IMR-90 (cell line): ENCODE data around the gene GPX3. TPM values are rescaled to one million over a fixed set of nuclear protein-coding genes. Genes with fewer than 3 reads are reported as not detected.

ENCODE experiments used
- ATAC-seq: fragments of 200-7000 bp; cut with Tn5 transposase; 2 replicates; pipeline ENCODE4 v1.9.1; 2020; ENCODE audit warnings: low read depth, mild to moderate bottlenecking, moderate library complexity
- BruUV-seq: library from RNA; stranded (reverse); fragments of 400-500 nt; replicated peaks from 2 replicates; lab custom pipeline; 2021; lab: Mats Ljungman, UMichigan
- CTCF ChIA-PET: fragments of 300-600 bp; formaldehyde crosslinking; extraction: SDS; loops from one replicate; lab custom pipeline; 2021; ENCODE audit warnings: antibody characterized with exemption; lab: Yijun Ruan, JAX
- POLR2A ChIA-PET: fragments of 300-600 bp; sonication (Branson Sonifier 250); formaldehyde crosslinking; loops from one replicate; lab custom pipeline; 2022; ENCODE audit warnings: antibody characterized with exemption; ENCODE audit not compliant: unreplicated experiment; lab: Charles Lee
- DNase-seq: peaks from one replicate; pipeline ENCODE4 v3.0.0; 2013
- H2AFZ ChIP-seq: replicated peaks from 2 replicates; pipeline ENCODE3; 2013; ENCODE audit warnings: low read length, mild to moderate bottlenecking; ENCODE audit not compliant: poor library complexity
- H2AK5ac ChIP-seq: 2 replicates; pipeline ENCODE4 v1.6.1; 2013; ENCODE audit warnings: low read depth, low read length, inconsistent platforms
- H2AK9ac ChIP-seq: replicated peaks from 2 replicates; pipeline ENCODE3; 2013; ENCODE audit warnings: mild to moderate bottlenecking, low read depth, low read length, moderate library complexity; ENCODE audit not compliant: poor library complexity
- H2BK120ac ChIP-seq: 2 replicates; pipeline ENCODE4 v1.6.1; 2013; ENCODE audit warnings: low read depth, low read length, inconsistent platforms
- H2BK15ac ChIP-seq: 3 replicates; pipeline ENCODE4 v1.6.1; 2013; ENCODE audit warnings: low read depth, low read length, inconsistent platforms
- H2BK20ac ChIP-seq: 2 replicates; pipeline ENCODE4 v1.6.1; 2013; ENCODE audit warnings: low read depth, mild to moderate bottlenecking, inconsistent platforms, low read length, moderate library complexity
- H2BK5ac ChIP-seq: 2 replicates; pipeline ENCODE4 v1.6.1; 2013; ENCODE audit warnings: mild to moderate bottlenecking, low read depth, low read length, inconsistent platforms; ENCODE audit not compliant: poor library complexity, severe bottlenecking
- H3K14ac ChIP-seq: replicated peaks from 2 replicates; pipeline ENCODE4 v1.6.1; 2013; ENCODE audit warnings: low read depth, low read length, inconsistent platforms
- H3K18ac ChIP-seq: 2 replicates; pipeline ENCODE4 v1.6.1; 2013; ENCODE audit warnings: low read depth, low read length, control low read depth
- H3K23ac ChIP-seq: 2 replicates; pipeline ENCODE4 v1.6.1; 2013; ENCODE audit warnings: low read depth, low read length, inconsistent platforms
- H3K27ac ChIP-seq: 2 replicates; pipeline ENCODE4 v1.5.1; 2013; ENCODE audit warnings: mild to moderate bottlenecking, control low read depth, low read length; ENCODE audit not compliant: insufficient read depth
- H3K27me3 ChIP-seq: 2 replicates; pipeline ENCODE4 v1.6.1; 2013; ENCODE audit warnings: low read length; ENCODE audit not compliant: control insufficient read depth, insufficient read depth
- H3K36me3 ChIP-seq: 2 replicates; pipeline ENCODE4 v1.6.1; 2013; ENCODE audit warnings: low read length, mixed read lengths; ENCODE audit not compliant: control insufficient read depth, insufficient read depth
- H3K4ac ChIP-seq: 2 replicates; pipeline ENCODE4 v1.6.1; 2013; ENCODE audit warnings: low read depth, low read length, inconsistent platforms
- H3K4me1 ChIP-seq: 2 replicates; pipeline ENCODE4 v1.6.1; 2013; ENCODE audit warnings: low read length, mixed read lengths; ENCODE audit not compliant: control insufficient read depth, insufficient read depth
- H3K4me2 ChIP-seq: 2 replicates; pipeline ENCODE4 v1.6.1; 2013; ENCODE audit warnings: low read depth, mild to moderate bottlenecking, control low read depth, low read length, moderate library complexity
- H3K4me3 ChIP-seq: 2 replicates; pipeline ENCODE4 v1.5.1; 2013; ENCODE audit warnings: low read depth, mild to moderate bottlenecking, control low read depth, low read length, moderate library complexity; ENCODE audit not compliant: insufficient read depth
- H3K56ac ChIP-seq: 2 replicates; pipeline ENCODE4 v1.6.1; 2013; ENCODE audit warnings: low read length, inconsistent platforms; ENCODE audit not compliant: insufficient read depth; ENCODE audit errors: extremely low read depth
- H3K79me1 ChIP-seq, 2 experiments: 2 replicates each; pipeline ENCODE4 v1.6.1; 2013; ENCODE audit warnings: low read length in 2 of 2, inconsistent platforms in 1 of 2, low read depth in 1 of 2
- H3K9ac ChIP-seq: 2 replicates; pipeline ENCODE4 v1.6.1; 2013; ENCODE audit warnings: low read depth, low read length, control low read depth
- H3K9me1 ChIP-seq: 2 replicates; pipeline ENCODE4 v1.6.1; 2013; ENCODE audit warnings: low read length, inconsistent platforms; ENCODE audit not compliant: insufficient read depth
- H3K9me3 ChIP-seq: 2 replicates; pipeline ENCODE4 v1.6.1; 2013; ENCODE audit warnings: low read length; ENCODE audit not compliant: control insufficient read depth, insufficient read depth
- H4K20me1 ChIP-seq: 2 replicates; pipeline ENCODE4 v1.6.1; 2013; ENCODE audit warnings: low read length, inconsistent platforms; ENCODE audit not compliant: insufficient read depth
- H4K5ac ChIP-seq: 2 replicates; pipeline ENCODE4 v1.6.1; 2013; ENCODE audit warnings: mild to moderate bottlenecking, low read depth, low read length, control low read depth
- H4K8ac ChIP-seq, 2 experiments: 2 replicates each; pipeline ENCODE4 v1.6.1; 2013; ENCODE audit warnings: low read depth in 2 of 2, low read length in 2 of 2, control low read depth in 1 of 2, inconsistent platforms in 1 of 2
- H4K91ac ChIP-seq: 2 replicates; pipeline ENCODE4 v1.6.1; 2013; ENCODE audit warnings: low read depth, low read length, inconsistent platforms; ENCODE audit not compliant: insufficient read depth
- BHLHE40 ChIP-seq: fragments of 150-350 bp; IDR thresholded peaks from 2 replicates; pipeline ENCODE4 v1.6.1; 2016; ENCODE audit warnings: mild to moderate bottlenecking, low read depth, low read length
- CEBPB ChIP-seq: IDR thresholded peaks from 2 replicates; pipeline ENCODE4 v1.6.1; 2012; ENCODE audit warnings: low read depth, low read length, improper control_type of control experiment
- CHD1 ChIP-seq: IDR thresholded peaks from 2 replicates; pipeline ENCODE4 v1.6.1; 2012; ENCODE audit warnings: low read depth, low read length, improper control_type of control experiment
- MAFK ChIP-seq: IDR thresholded peaks from 2 replicates; pipeline ENCODE4 v1.6.1; 2012; ENCODE audit warnings: low read depth, low read length, improper control_type of control experiment
- MAZ ChIP-seq: IDR thresholded peaks from 2 replicates; pipeline ENCODE4 v1.6.1; 2012; ENCODE audit warnings: low read depth, mild to moderate bottlenecking, low read length, improper control_type of control experiment, moderate library complexity, borderline replicate concordance
- MXI1 ChIP-seq: IDR thresholded peaks from 2 replicates; pipeline ENCODE4 v1.6.1; 2012; ENCODE audit warnings: low read depth, mild to moderate bottlenecking, low read length, moderate library complexity, borderline replicate concordance
- NFE2L2 ChIP-seq: fragments of 150-350 bp; IDR thresholded peaks from 2 replicates; pipeline ENCODE4 v1.6.1; 2016; ENCODE audit warnings: low read depth, mild to moderate bottlenecking, low read length
- POLR2A ChIP-seq: IDR thresholded peaks from 2 replicates; pipeline ENCODE4 v1.6.1; 2012; ENCODE audit warnings: mild to moderate bottlenecking, low read depth, low read length
- RAD21 ChIP-seq: IDR thresholded peaks from 2 replicates; pipeline ENCODE4 v1.6.1; 2012; ENCODE audit warnings: low read length, improper control_type of control experiment
- RFX5 ChIP-seq: IDR thresholded peaks from 2 replicates; pipeline ENCODE4 v1.8.0; 2012; ENCODE audit warnings: low read depth, mild to moderate bottlenecking, low read length, moderate library complexity
- SMC3 ChIP-seq: fragments of 150-350 bp; IDR thresholded peaks from 2 replicates; pipeline ENCODE4 v1.6.1; 2016; ENCODE audit warnings: low read depth, mild to moderate bottlenecking, antibody characterized with exemption, low read length, moderate library complexity
- USF2 ChIP-seq: fragments of 150-350 bp; IDR thresholded peaks from 2 replicates; pipeline ENCODE4 v1.6.1; 2017; ENCODE audit warnings: mild to moderate bottlenecking, antibody characterized with exemption, low read length, low read depth
- WGBS, 2 experiments: methylation state at CpG; one replicate each; pipeline versions ENCODE4 v1.1.5 to v1.1.7; 2013; ENCODE audit warnings: missing lambda C conversion rate in 2 of 2; ENCODE audit not compliant: insufficient read length in 1 of 2; ENCODE audit errors: extremely low coverage in 2 of 2; 5-methylcytosine and 5-hydroxymethylcytosine counted together
- dilution Hi-C: fragments of 300-500 bp; cut with HindIII; formaldehyde crosslinking; loops from one replicate; pipeline ENCODE4 v1.14.3; 2018; ENCODE audit warnings: low sequenced_read_pairs; ENCODE audit not compliant: unreplicated experiment
- in situ Hi-C: fragments of 300-500 bp; cut with MboI; formaldehyde crosslinking; loops from 3 replicates; pipeline ENCODE4 v1.14.3; 2019; ENCODE audit warnings: low sequenced_read_pairs, inconsistent platforms, mixed read lengths
- intact Hi-C: fragments of 100-400 bp; cut with micrococcal nuclease; formaldehyde crosslinking; loops from 2 replicates; pipeline ENCODE4 v1.10.0; 2022
- polyA plus RNA-seq, 3 experiments: library from polyadenylated mRNA; depleted of rRNA; stranded (reverse); fragments of >200 nt; gene quantifications; 2 replicates each; pipeline ENCODE4 v1.2.3, GENCODE V29; 2012; ENCODE audit warnings: low replicate concordance in 1 of 3
- total RNA-seq: library from RNA; depleted of rRNA; stranded (reverse); fragments of >200 nt; gene quantifications from 2 replicates; pipeline ENCODE4 v1.2.3, GENCODE V29; 2012
- TF ChIP-seq, protein P1 (sequence below): conservative IDR thresholded peaks from 2 replicates; pipeline ENCODE4 v1.5.1; 2012; ENCODE audit warnings: mild to moderate bottlenecking, low read depth, low read length, improper control_type of control experiment
- TF ChIP-seq, protein P2 (sequence below): fragments of 150-350 bp; IDR thresholded peaks from 2 replicates; pipeline ENCODE4 v1.6.1; 2016; ENCODE audit warnings: low read depth, mild to moderate bottlenecking, low read length, moderate library complexity, borderline replicate concordance

Gene GPX3
- total and polyA plus RNA-seq, 2 of the 4 experiments (the other 2 are of a cell fraction), result 0.36 to 1.0 TPM

DNA sequence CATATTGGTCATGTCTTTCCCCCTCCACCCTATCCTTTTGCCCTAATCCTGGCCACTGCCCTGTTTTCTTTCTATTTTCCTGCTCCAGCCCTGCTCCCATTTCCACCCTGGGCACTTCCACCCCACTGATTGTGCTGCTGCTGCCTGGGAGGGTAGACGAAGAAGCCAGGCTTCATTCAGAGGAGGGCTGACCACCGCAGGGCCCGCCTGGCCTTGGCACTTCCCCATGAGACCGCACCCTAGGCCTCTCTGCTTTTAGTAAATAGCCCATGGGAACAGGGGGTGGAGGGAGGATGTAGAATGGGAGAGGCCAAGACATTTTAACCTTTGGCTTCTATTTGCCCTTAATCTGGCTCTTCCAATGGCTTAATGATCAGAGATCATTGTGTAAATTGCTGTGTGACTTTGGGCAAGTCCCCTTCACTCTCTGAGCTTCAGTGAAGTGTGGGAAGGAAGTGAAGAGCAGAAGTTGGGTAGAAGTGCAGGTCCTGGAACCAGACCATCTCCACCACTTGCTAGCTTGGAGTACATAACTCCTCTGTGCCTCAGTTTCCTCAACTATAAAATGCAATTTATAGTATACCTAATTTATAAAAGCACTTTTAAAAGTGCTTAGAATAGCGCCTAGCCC, 13.6 kb upstream of the GPX3 start:
- POLR2A ChIA-PET, result interaction anchor here (1.4 kb wide), 1 partner anchor 151 kb away, joined by 5 read pairs; the partner anchor contains the start of gene ANXA6
- H3K14ac ChIP-seq, result 0 out of 2 replicates have a peak overlapping the region, but pooled peaks have one; percentile 24
- ATAC-seq (no peak), DNase-seq (no peak)
- H3K79me1 ChIP-seq, result no peaks in the 10 kb centered on the region
- in situ Hi-C loops (no loop called here), intact Hi-C loops (no loop called here), dilution Hi-C loops (no loop called here)
- peak overlapping the region; percentile 33; the same call in 1 of the 2 replicates for H3K4me2 ChIP-seq
- H2BK120ac ChIP-seq, result peak overlapping the region; percentile 58; the same call in 1 of the 2 replicates
- peak overlapping the region; percentile 29; the same call in 1 of the 2 replicates for H3K23ac ChIP-seq
- peak overlapping the region; percentile 77 for H3K18ac ChIP-seq
- peak overlapping the region; percentile 28 for H2AFZ ChIP-seq
- no peak overlapping the region for H3K56ac ChIP-seq
- BruUV-seq, result no TSS peak
- no peaks in the 10 kb centered on the region for H4K20me1 ChIP-seq
- peaks cover 4% of the 10 kb centered on the region; the same call in 1 of the 2 replicates for H3K27me3 ChIP-seq
- no peaks in the 10 kb centered on the region for H3K9me3 ChIP-seq
- H3K4me3 ChIP-seq, result no peak overlapping the region
- H4K8ac ChIP-seq, result peak overlapping the region in 1 of 2 experiments; percentile 73; a peak in 1 of 4 replicates
- peak overlapping the region; percentile 47; the same call in 1 of the 2 replicates for H3K4ac ChIP-seq
- CTCF ChIA-PET, result interaction anchor here (0.8 to 1.0 kb wide), 2 partner anchors 14 to 158 kb away, joined by 3 read pairs; partner anchors contain the start of gene GPX3
- H3K4me1 ChIP-seq, result peaks cover 12% of the 10 kb centered on the region; the same call in 1 of the 2 replicates
- no peak overlapping the region; the same call in 1 of the 2 replicates for H2BK20ac ChIP-seq
- peak overlapping the region; percentile 76; the same call in 1 of the 2 replicates for H3K27ac ChIP-seq
- peaks cover 7% of the 10 kb centered on the region; the same call in 1 of the 2 replicates for H3K9me1 ChIP-seq
- TF ChIP-seq MAFK (no peak), BHLHE40 (no peak), RFX5 (no peak), MXI1 (no peak), USF2 (no peak), RAD21 (no peak), SMC3 (no peak), POLR2A (no peak), NFE2L2 (no peak), MAZ (no peak), CEBPB (no peak), CHD1 (no peak)
- TF ChIP-seq, protein P1, sequence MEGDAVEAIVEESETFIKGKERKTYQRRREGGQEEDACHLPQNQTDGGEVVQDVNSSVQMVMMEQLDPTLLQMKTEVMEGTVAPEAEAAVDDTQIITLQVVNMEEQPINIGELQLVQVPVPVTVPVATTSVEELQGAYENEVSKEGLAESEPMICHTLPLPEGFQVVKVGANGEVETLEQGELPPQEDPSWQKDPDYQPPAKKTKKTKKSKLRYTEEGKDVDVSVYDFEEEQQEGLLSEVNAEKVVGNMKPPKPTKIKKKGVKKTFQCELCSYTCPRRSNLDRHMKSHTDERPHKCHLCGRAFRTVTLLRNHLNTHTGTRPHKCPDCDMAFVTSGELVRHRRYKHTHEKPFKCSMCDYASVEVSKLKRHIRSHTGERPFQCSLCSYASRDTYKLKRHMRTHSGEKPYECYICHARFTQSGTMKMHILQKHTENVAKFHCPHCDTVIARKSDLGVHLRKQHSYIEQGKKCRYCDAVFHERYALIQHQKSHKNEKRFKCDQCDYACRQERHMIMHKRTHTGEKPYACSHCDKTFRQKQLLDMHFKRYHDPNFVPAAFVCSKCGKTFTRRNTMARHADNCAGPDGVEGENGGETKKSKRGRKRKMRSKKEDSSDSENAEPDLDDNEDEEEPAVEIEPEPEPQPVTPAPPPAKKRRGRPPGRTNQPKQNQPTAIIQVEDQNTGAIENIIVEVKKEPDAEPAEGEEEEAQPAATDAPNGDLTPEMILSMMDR, result no peak
- TF ChIP-seq, protein P2, sequence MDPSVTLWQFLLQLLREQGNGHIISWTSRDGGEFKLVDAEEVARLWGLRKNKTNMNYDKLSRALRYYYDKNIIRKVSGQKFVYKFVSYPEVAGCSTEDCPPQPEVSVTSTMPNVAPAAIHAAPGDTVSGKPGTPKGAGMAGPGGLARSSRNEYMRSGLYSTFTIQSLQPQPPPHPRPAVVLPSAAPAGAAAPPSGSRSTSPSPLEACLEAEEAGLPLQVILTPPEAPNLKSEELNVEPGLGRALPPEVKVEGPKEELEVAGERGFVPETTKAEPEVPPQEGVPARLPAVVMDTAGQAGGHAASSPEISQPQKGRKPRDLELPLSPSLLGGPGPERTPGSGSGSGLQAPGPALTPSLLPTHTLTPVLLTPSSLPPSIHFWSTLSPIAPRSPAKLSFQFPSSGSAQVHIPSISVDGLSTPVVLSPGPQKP, result no peak
- H2AK9ac ChIP-seq, result peak overlapping the region; percentile 11
- H2AK5ac ChIP-seq, result peak overlapping the region; percentile 47; the same call in 1 of the 2 replicates
- no peak overlapping the region for H2BK5ac ChIP-seq
- H3K9ac ChIP-seq, result no peak overlapping the region
- peak overlapping the region; percentile 48; the same call in 2 of the 3 replicates for H2BK15ac ChIP-seq
- H4K91ac ChIP-seq, result peak overlapping the region; percentile 31; the same call in 1 of the 2 replicates
- H4K5ac ChIP-seq, result peak overlapping the region; percentile 62; the same call in 1 of the 2 replicates
- no peaks in the 10 kb centered on the region for H3K36me3 ChIP-seq
- WGBS, 2 experiments, result no CpG with 5 or more reads among the region's 5 CpGs
